ENCODE measurements around the gene CCNDBP1.

GRCh38 chr15:43151688-43152087 is 33.5 kb upstream of the CCNDBP1 start:
- no peak for TF ChIP-seq CHD4 (IDR thresholded peaks at IDR 0.05; ENCODE audit: borderline replicate concordance)
- no peak for TF ChIP-seq POLR2A (IDR thresholded peaks at IDR 0.05; ENCODE audit: low read length)
- TF ChIP-seq ZSCAN20 (CRISPR knock-in tag; IDR thresholded peaks at IDR 0.05) = no peak
- TF ChIP-seq HDAC2 (IDR thresholded peaks at IDR 0.05) = no peak
- TF ChIP-seq CTCF (IDR thresholded peaks at IDR 0.05) = no peak
- TF ChIP-seq E2F6 (IDR thresholded peaks at IDR 0.05; ENCODE audit: borderline replicate concordance, low read depth) = no peak
- TF ChIP-seq RNF2 (IDR thresholded peaks at IDR 0.05; ENCODE audit: borderline replicate concordance, low read depth) = no peak
- TF ChIP-seq JUN (IDR thresholded peaks at IDR 0.05) = no peak
- no peak for TF ChIP-seq REST (IDR thresholded peaks at IDR 0.05)
- TF ChIP-seq RFX5 (IDR thresholded peaks at IDR 0.05) = no peak
- no peak for TF ChIP-seq MAX (IDR thresholded peaks at IDR 0.05)
- TF ChIP-seq KDM5A (IDR thresholded peaks at IDR 0.05) = no peak
- TF ChIP-seq HMGXB4 (CRISPR knock-in tag; IDR thresholded peaks at IDR 0.05; ENCODE audit: borderline replicate concordance) = no peak
- TF ChIP-seq RAD21 (conservative IDR thresholded peaks at IDR 0.05 in 1 of 2, IDR thresholded peaks at IDR 0.05 in 1 of 2) = no peak
